ENCODE results near the gene KRTAP12-1.
"Not testable (repeated sequence)": the region's sequence is repeated elsewhere in the genome, so short reads cannot be mapped to it uniquely, and the experiment has no call there.

KRTAP12-1 gene

DNA sequence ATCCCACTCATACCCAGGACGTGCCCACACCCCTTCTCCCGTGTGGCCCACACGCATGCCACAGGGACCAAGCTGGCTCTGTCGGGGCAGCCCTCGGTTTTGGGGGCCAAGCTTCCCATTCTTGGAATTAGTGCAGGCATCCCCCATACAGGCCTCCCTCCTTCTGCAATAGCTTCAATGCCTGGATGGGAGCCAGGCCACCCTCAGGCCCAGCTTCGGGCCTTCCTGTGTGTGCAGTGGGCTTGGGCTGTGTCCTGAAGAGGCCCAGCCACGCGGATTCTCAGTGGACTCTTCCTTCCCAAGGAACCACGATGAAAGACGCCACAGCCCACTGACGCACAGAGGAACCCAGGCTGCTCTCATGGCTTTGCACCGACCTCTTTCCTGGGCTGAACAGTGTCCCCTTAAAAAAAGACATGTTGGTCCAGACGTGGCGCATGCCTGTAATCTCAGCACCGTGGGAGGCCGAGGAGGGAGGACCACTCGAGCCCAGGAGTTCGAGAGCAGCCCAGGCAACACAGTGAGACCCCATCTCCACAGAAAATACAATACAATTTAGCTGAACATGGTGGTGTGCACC, 32.4 kb downstream of the KRTAP12-1 start:
- Histone ChIP-seq H3K4me3 (ENCODE audit: low read depth in 1 of 2, low read length in 2 of 2) (no peak overlapping the region), H3K27me3 (ENCODE audit: low read depth, low read length) (no peaks in the 10 kb centered on the region), H3K27ac (ENCODE audit: low read length) (no peak overlapping the region), H3K9me3 (ENCODE audit: control insufficient read depth in 1 of 2, low read length in 2 of 2) (peaks cover 0 to 10% of the 10 kb centered on the region in 2 donors), H3K4me1 (ENCODE audit: control insufficient read depth in 1 of 2, insufficient read depth in 2 of 2, low read length in 2 of 2) (no peaks in the 10 kb centered on the region), H3K36me3 (ENCODE audit: control insufficient read depth in 1 of 2, insufficient read depth in 2 of 2, low read length in 2 of 2) (no peaks in the 10 kb centered on the region)

DNA sequence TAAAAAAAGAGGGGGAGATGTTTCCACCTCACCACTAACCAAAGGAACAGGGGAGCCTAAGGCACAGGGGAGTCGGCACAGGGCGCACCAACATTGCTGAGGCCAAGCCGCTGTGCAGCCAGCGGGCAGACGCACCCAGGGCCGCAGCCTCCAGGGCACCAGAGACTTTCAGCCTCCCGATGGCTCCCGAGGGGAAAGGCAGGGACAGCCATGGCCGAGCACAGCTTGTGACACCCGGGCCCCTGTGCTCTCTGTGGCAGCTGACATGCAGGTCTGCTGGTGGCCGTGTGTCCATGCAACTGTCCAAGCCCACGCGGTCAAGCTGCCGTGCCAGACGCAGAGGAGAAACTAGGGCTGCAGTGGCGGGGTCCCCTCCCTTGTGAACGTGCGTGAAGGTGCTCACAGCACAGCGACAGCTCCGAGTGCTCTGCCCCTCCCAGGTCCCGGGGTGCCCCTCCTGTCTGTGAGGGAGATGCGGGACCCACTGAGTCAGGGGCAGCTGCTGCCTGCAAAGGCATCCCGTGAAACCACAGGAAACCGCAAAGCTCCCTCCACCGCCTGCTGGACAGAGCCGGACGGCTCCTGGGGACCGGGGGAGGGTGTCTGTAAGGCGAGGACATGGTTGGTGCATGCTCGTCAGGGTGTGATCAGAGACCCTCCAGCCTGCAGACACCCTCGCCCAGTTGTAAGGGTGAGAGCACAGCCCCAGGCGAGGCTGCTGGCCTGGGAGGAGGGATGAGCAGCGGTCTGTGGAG, 33.2 kb downstream of the KRTAP12-1 start:
- H3K27me3 ChIP-seq (ENCODE audit: low read depth, low read length) = no peaks in the 10 kb centered on the region
- no peaks in the 10 kb centered on the region for H3K4me1 ChIP-seq (ENCODE audit: control insufficient read depth in 1 of 2, insufficient read depth in 2 of 2, low read length in 2 of 2)

DNA sequence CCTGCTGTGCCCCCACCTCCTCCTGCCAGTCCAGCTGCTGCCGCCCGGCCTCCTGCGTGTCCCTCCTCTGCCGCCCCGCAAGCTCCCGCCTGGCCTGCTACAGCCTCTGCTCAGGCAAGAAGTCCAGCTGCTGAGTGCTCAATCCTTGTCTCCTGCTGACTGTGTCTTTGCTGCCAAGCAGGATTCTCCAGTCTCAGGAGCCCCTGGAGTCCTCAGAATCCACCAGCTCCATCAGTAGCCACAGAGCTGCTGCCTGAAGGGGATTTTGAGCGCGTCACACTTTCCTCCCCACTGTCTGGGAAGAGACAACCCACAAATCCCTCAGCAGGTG, 34.8 kb downstream of the KRTAP12-1 start:
- no peaks in the 10 kb centered on the region for H3K27me3 ChIP-seq (ENCODE audit: low read depth, low read length)
- H3K36me3 ChIP-seq (ENCODE audit: control insufficient read depth in 1 of 2, insufficient read depth in 2 of 2, low read length in 2 of 2) = no peaks in the 10 kb centered on the region
- no peaks in the 10 kb centered on the region for H3K4me1 ChIP-seq (ENCODE audit: control insufficient read depth in 1 of 2, insufficient read depth in 2 of 2, low read length in 2 of 2)
- no peak overlapping the region for H3K4me3 ChIP-seq (ENCODE audit: low read depth in 1 of 2, low read length in 2 of 2)
- H3K9me3 ChIP-seq (ENCODE audit: control insufficient read depth in 1 of 2, low read length in 2 of 2) = peaks cover 6 to 17% of the 10 kb centered on the region in 2 donors
- no peak overlapping the region for H3K27ac ChIP-seq (ENCODE audit: low read length)

More for the DNA sequence above, 33.2 kb downstream of the KRTAP12-1 start:
- peaks cover 6 to 16% of the 10 kb centered on the region in 2 donors for H3K9me3 ChIP-seq (ENCODE audit: control insufficient read depth in 1 of 2, low read length in 2 of 2)
- H3K27ac ChIP-seq (ENCODE audit: low read length) = no peak overlapping the region
- H3K4me3 ChIP-seq (ENCODE audit: low read depth in 1 of 2, low read length in 2 of 2) = no peak overlapping the region
- H3K36me3 ChIP-seq (ENCODE audit: control insufficient read depth in 1 of 2, insufficient read depth in 2 of 2, low read length in 2 of 2) = no peaks in the 10 kb centered on the region

DNA sequence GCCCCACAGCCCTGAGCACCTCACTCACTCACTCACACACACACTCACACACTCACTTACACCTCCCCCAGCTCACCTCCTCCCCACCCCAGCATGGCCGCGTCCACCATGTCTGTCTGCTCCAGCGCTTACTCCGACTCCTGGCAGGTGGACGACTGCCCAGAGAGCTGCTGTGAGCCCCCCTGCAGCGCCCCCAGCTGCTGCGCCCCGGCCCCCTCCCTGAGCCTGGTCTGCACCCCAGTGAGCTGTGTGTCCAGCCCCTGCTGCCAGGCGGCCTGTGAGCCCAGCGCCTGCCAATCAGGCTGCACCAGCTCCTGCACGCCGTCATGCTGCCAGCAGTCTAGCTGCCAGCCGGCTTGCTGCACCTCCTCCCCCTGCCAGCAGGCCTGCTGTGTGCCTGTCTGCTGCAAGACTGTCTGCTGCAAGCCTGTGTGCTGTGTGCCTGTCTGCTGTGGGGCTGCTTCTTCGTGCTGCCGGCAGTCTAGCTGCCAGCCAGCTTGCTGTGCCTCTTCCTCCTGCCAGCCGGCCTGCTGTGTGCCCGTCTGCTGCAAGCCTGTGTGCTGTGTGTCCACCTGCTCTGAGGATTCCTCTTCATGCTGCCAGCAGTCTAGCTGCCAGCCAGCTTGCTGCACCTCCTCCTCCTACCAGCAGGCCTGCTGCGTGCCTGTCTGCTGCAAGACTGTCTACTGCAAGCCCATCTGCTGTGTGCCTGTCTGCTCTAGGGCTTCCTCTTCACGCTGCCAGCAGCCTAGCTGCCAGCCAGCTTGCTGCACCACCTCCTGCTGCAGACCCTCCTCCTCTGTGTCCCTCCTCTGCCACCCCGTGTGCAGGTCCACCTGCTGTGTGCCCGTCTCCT, 35.4 kb downstream of the KRTAP12-1 start, which contains the start of gene KRTAP10-11:
Gene KRTAP10-11, plus strand, starts transcription at position 49 of the 856 bp plus-strand sequence. Its CDS starts 45 bp downstream, at position 94.
- H3K9me3 ChIP-seq (ENCODE audit: control insufficient read depth in 1 of 2, low read length in 2 of 2) = peaks cover 7 to 17% of the 10 kb centered on the region in 2 donors
- not testable (repeated sequence) for H3K27ac ChIP-seq (ENCODE audit: low read length); H3K36me3 ChIP-seq (ENCODE audit: control insufficient read depth in 1 of 2, insufficient read depth in 2 of 2, low read length in 2 of 2); H3K4me1 ChIP-seq (ENCODE audit: control insufficient read depth in 1 of 2, insufficient read depth in 2 of 2, low read length in 2 of 2); H3K4me3 ChIP-seq (ENCODE audit: low read depth in 1 of 2, low read length in 2 of 2); H3K27me3 ChIP-seq (ENCODE audit: low read depth, low read length)

DNA sequence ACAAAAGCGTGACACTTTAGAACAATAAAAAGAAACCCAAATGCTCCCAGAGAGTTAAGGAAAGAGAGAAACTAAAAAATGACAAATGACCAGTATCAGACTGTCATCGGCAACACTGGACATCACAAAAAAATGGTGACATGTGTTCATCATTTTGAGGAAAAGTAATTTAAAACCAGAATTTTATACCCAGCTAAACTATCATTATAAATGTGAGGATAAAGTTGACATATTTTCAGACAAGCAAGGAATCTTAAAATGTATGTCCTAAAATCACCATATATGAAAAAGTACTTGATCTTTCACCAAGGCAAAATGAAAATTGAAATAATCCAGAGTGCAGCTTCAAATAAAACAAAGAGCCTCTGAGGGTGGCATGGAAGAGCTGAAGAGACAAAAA, 37.1 kb downstream of the KRTAP12-1 start:
- Histone ChIP-seq H3K4me3 (ENCODE audit: low read depth in 1 of 2, low read length in 2 of 2) (no peak overlapping the region), H3K27me3 (ENCODE audit: low read depth, low read length) (no peaks in the 10 kb centered on the region), H3K36me3 (ENCODE audit: control insufficient read depth in 1 of 2, insufficient read depth in 2 of 2, low read length in 2 of 2) (no peaks in the 10 kb centered on the region), H3K4me1 (ENCODE audit: control insufficient read depth in 1 of 2, insufficient read depth in 2 of 2, low read length in 2 of 2) (no peaks in the 10 kb centered on the region), H3K27ac (ENCODE audit: low read length) (no peak overlapping the region), H3K9me3 (ENCODE audit: control insufficient read depth in 1 of 2, low read length in 2 of 2) (peaks cover 17 to 27% of the 10 kb centered on the region in 2 donors)

DNA sequence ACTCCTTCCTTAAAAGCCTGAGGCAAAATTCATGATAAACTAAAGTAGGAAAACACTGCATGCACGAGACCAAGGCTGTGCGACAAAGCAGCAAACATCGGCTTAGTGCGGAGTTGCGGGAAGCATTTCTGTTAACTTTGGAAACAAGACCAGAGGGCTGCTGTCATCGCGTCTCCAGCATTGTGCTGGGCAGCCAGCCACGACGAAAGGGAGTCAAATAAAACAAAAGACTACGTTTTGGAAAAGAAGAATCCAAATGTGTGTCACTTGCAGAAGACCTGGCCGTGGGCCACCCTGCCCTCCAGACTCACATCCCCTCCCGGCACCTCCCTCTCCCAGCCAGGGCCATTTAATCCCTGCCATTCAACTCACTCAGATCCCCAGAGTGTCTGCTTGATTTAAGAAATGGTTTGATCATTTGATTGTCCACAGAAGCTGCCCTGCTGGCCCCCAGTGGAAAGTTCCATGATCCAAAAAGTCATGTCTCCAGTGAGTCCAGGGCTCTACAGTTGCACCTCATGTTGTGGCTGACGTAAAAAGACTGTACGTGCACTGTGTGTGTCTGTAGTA, 38.1 kb downstream of the KRTAP12-1 start:
- H3K27me3 ChIP-seq (ENCODE audit: low read depth, low read length) = no peaks in the 10 kb centered on the region
- no peak overlapping the region for H3K27ac ChIP-seq (ENCODE audit: low read length)
- H3K4me3 ChIP-seq (ENCODE audit: low read depth in 1 of 2, low read length in 2 of 2) = peak overlapping the region in 1 of 2 donors; percentile 11
- no peaks in the 10 kb centered on the region for H3K36me3 ChIP-seq (ENCODE audit: control insufficient read depth in 1 of 2, insufficient read depth in 2 of 2, low read length in 2 of 2)
- peaks cover 17 to 27% of the 10 kb centered on the region in 2 donors for H3K9me3 ChIP-seq (ENCODE audit: control insufficient read depth in 1 of 2, low read length in 2 of 2)
- H3K4me1 ChIP-seq (ENCODE audit: control insufficient read depth in 1 of 2, insufficient read depth in 2 of 2, low read length in 2 of 2) = no peaks in the 10 kb centered on the region

DNA sequence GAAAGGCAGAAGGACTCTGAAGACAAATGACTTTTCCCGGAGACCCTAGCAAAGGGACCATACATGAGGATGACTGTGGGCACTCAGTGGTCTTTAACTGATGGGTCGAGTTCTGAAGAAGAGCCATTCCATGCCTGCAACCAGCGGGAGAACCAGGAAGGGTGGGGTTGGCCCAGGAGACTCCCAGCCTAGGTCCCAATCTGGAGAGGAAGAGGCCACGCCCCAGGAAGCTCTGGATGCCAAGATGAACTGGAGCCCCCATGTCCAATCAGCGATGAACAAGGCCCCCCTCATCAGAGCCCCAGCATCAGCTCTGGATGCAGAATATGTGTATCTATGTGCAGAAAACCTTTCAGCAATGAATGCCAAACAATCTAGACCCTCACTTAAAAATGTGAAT, 41.2 kb downstream of the KRTAP12-1 start:
- Histone ChIP-seq H3K27me3 (ENCODE audit: low read depth, low read length) (no peaks in the 10 kb centered on the region), H3K36me3 (ENCODE audit: control insufficient read depth in 1 of 2, insufficient read depth in 2 of 2, low read length in 2 of 2) (no peaks in the 10 kb centered on the region), H3K9me3 (ENCODE audit: control insufficient read depth in 1 of 2, low read length in 2 of 2) (peaks cover 17 to 27% of the 10 kb centered on the region in 2 donors), H3K4me1 (ENCODE audit: control insufficient read depth in 1 of 2, insufficient read depth in 2 of 2, low read length in 2 of 2) (no peaks in the 10 kb centered on the region), H3K4me3 (ENCODE audit: low read depth in 1 of 2, low read length in 2 of 2) (no peak overlapping the region), H3K27ac (ENCODE audit: low read length) (no peak overlapping the region)

DNA sequence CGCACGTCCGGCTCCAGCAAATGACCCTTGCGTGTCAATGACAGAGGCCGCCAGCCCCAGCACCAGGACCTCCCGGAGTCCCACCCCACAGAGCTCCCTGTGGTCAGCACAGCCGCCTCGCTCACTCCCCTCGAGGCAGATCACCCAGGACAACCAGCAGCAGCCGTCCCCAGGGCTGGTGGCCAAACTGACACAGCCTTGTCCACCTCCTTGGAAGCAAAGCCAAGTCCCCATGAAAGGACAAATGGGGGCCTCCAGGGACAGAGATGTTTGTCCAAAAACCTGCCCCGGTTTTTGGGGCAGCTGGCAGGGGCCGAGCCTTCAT, 42.7 kb downstream of the KRTAP12-1 start:
- Histone ChIP-seq H3K9me3 (ENCODE audit: control insufficient read depth in 1 of 2, low read length in 2 of 2) (peaks cover 17 to 19% of the 10 kb centered on the region in 2 donors), H3K4me3 (ENCODE audit: low read depth in 1 of 2, low read length in 2 of 2) (no peak overlapping the region), H3K4me1 (ENCODE audit: control insufficient read depth in 1 of 2, insufficient read depth in 2 of 2, low read length in 2 of 2) (no peaks in the 10 kb centered on the region), H3K36me3 (ENCODE audit: control insufficient read depth in 1 of 2, insufficient read depth in 2 of 2, low read length in 2 of 2) (no peaks in the 10 kb centered on the region), H3K27me3 (ENCODE audit: low read depth, low read length) (no peaks in the 10 kb centered on the region), H3K27ac (ENCODE audit: low read length) (no peak overlapping the region)

DNA sequence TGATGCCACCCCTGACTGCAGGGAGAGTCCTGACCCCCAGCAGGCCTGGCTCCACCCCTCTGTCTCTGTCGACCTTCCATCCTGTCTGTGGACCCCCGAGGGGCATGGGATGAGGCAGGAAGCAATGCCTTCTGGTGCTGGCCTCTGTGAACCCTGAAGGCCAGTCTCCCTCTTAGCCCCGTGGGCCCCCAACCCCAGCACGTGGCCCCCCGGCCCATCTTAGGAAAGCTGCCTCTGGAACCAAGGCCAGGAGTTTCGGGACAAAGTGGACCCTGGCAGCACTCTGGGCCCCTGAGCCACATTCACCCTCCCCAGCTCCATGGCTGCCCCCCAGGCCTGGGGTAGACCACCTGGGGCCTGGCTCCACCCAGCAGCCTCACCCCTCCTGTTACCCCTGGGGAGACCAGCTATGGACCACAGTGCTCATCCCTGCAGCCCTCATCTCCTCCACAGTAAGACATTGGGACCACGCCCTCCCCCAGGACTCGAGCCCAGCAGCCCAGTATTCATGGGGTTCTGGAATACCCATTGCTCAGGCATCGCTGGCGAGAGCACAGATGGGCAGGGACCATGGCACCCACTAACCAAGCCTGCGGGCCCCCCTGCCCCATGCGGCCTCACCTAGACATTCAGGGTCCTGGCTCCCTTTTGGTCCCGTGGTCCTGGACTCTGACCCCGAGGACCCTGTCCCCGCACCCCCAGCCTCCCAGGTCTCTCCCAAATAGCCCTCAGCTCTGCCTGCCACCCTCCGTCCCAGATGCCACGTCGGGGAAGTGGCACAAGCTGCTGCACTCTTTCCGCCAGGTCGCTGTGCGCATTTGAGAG, 43.2 kb downstream of the KRTAP12-1 start:
- not testable (repeated sequence) for H3K27me3 ChIP-seq (ENCODE audit: low read depth, low read length); H3K36me3 ChIP-seq (ENCODE audit: control insufficient read depth in 1 of 2, insufficient read depth in 2 of 2, low read length in 2 of 2); H3K4me1 ChIP-seq (ENCODE audit: control insufficient read depth in 1 of 2, insufficient read depth in 2 of 2, low read length in 2 of 2); H3K27ac ChIP-seq (ENCODE audit: low read length); H3K4me3 ChIP-seq (ENCODE audit: low read depth in 1 of 2, low read length in 2 of 2)
- peaks cover 12 to 13% of the 10 kb centered on the region in 2 donors for H3K9me3 ChIP-seq (ENCODE audit: control insufficient read depth in 1 of 2, low read length in 2 of 2)

DNA sequence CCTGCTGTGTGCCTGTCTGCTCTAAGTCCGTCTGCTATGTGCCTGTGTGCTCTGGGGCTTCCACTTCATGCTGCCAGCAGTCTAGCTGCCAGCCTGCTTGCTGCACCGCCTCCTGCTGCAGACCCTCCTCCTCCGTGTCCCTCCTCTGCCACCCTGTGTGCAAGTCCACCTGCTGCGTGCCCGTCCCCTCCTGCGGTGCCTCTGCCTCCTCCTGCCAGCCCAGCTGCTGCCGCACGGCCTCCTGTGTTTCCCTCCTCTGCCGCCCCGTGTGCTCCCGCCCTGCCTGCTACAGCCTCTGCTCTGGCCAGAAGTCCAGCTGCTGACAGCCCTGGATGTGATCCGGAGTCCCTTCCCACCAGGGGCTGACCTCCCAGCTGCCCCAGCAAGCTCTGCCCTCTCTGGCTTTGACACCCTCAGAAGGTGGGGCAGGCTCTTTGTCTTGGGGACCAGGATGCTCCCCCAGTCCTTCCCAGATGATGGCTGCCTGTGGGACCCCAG, 44.1 kb downstream of the KRTAP12-1 start:
- H3K27ac ChIP-seq (ENCODE audit: low read length); H3K4me1 ChIP-seq (ENCODE audit: control insufficient read depth in 1 of 2, insufficient read depth in 2 of 2, low read length in 2 of 2); H3K36me3 ChIP-seq (ENCODE audit: control insufficient read depth in 1 of 2, insufficient read depth in 2 of 2, low read length in 2 of 2); H3K27me3 ChIP-seq (ENCODE audit: low read depth, low read length); H3K4me3 ChIP-seq (ENCODE audit: low read depth in 1 of 2, low read length in 2 of 2): not testable (repeated sequence)
- H3K9me3 ChIP-seq (ENCODE audit: control insufficient read depth in 1 of 2, low read length in 2 of 2) = peaks cover 11 to 12% of the 10 kb centered on the region in 2 donors

All from muscle layer of duodenum (tissue), 2 donors.